Measurements from ENCODE around the gene ATAD2B.

ATAD2B gene

GRCh38 chr2:23947350-23947749 is 20.4 kb upstream of the ATAD2B start:
- Histone ChIP-seq H3K4me1 (ENCODE audit: low read depth, poor library complexity, severe bottlenecking) (no peaks in the 10 kb centered on the region), H3K4me3 (IDR thresholded peaks at IDR 0.05; ENCODE audit: insufficient read depth, low read depth, low read length) (no peak overlapping the region), H3K36me3 (ENCODE audit: insufficient read depth) (no peaks in the 10 kb centered on the region), H2AFZ (ENCODE audit: low read depth) (no peak overlapping the region), H3K79me2 (ENCODE audit: insufficient read depth, low read depth) (peaks cover 48% of the 10 kb centered on the region), H4K20me1 (ENCODE audit: insufficient read depth) (no peaks in the 10 kb centered on the region; the same call in 1 of the 2 replicates), H3K27me3 (ENCODE audit: insufficient read depth, low read depth) (no peaks in the 10 kb centered on the region), H3K4me2 (no peak overlapping the region), H3K9ac (no peak overlapping the region), H3K27ac (no peak overlapping the region)
- TF ChIP-seq CTCF (conservative IDR thresholded peaks at IDR 0.05; ENCODE audit: low read depth, low read length) = no peak

DNA sequence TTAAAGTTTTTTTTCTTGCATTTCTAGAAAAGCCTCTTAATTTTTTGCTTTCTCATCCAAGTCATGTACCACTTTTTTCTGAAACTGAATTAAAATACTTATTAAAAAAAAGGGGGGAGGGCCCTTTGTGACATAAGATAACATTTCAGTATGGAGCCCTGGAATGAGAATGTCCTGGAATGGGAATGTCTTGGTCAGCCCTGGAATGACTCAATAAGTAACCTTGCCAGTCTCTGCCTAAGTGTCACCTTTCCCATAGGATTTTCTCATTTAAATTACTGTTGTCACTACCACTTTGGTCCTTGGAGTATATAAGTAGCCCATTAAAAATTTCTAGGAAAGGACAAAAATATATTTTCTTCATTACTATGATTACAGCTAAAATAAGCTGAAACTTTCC is 18.1 kb upstream of the ATAD2B start:
- H2AFZ ChIP-seq (ENCODE audit: low read depth) = no peak overlapping the region
- no peaks in the 10 kb centered on the region for H3K27me3 ChIP-seq (ENCODE audit: insufficient read depth, low read depth)
- H3K4me3 ChIP-seq (IDR thresholded peaks at IDR 0.05; ENCODE audit: insufficient read depth, low read depth, low read length) = no peak overlapping the region
- H3K4me1 ChIP-seq (ENCODE audit: low read depth, poor library complexity, severe bottlenecking) = peaks cover 6% of the 10 kb centered on the region
- TF ChIP-seq CTCF (conservative IDR thresholded peaks at IDR 0.05; ENCODE audit: low read depth, low read length) = no peak
- no peaks in the 10 kb centered on the region for H3K36me3 ChIP-seq (ENCODE audit: insufficient read depth)
- no peak overlapping the region for H3K9ac ChIP-seq
- H4K20me1 ChIP-seq (ENCODE audit: insufficient read depth) = no peaks in the 10 kb centered on the region; the same call in 1 of the 2 replicates
- H3K27ac ChIP-seq = no peak overlapping the region
- H3K4me2 ChIP-seq = no peak overlapping the region
- peaks cover 60% of the 10 kb centered on the region for H3K79me2 ChIP-seq (ENCODE audit: insufficient read depth, low read depth)

DNA sequence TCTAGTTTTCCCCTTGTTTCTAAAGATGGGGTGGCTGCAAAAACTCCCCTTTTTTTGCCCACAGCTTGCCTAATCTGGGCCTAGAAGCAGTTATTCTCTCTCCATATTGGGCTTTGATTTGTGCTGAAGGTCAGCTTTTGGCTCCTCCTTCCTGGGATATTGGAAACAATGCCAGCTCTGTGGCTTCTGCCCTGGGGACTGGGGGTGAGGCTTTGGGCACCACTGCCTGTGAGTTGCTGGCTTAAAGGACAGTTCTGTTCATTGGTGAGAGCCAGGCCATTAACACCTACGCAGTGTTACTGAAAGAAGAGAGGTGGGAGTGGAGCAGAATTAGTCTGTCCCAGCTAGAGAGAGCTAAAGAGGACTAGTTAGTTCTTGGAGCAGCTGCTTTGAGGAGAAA is 17.6 kb upstream of the ATAD2B start:
- Histone ChIP-seq H4K20me1 (ENCODE audit: insufficient read depth) (no peaks in the 10 kb centered on the region; the same call in 1 of the 2 replicates), H3K27ac (no peak overlapping the region), H3K79me2 (ENCODE audit: insufficient read depth, low read depth) (peaks cover 60% of the 10 kb centered on the region), H3K4me3 (IDR thresholded peaks at IDR 0.05; ENCODE audit: insufficient read depth, low read depth, low read length) (no peak overlapping the region), H3K27me3 (ENCODE audit: insufficient read depth, low read depth) (no peaks in the 10 kb centered on the region), H2AFZ (ENCODE audit: low read depth) (no peak overlapping the region), H3K36me3 (ENCODE audit: insufficient read depth) (no peaks in the 10 kb centered on the region), H3K4me2 (no peak overlapping the region), H3K4me1 (ENCODE audit: low read depth, poor library complexity, severe bottlenecking) (peaks cover 11% of the 10 kb centered on the region), H3K9ac (no peak overlapping the region)
- TF ChIP-seq CTCF (conservative IDR thresholded peaks at IDR 0.05; ENCODE audit: low read depth, low read length) = no peak

DNA sequence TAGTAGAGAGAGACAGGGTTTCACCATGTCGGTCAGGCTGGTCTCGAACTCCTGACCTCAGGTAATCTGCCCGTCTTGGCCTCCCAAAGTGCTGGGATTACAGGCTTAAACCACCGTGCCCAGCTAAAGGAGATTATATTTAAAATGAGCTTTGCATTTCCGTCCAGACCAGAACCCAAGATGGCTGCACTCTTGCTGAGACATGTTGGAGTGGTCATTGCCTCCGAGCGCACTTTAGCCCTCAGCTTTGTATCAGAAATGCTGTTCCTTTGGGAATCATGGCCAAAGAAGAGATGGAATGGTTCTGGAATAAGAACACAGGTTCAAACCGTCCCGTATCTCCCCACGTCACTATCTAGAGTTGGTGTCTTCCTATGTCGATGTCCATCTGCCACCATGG is 16.7 kb upstream of the ATAD2B start:
- Histone ChIP-seq H3K4me2 (no peak overlapping the region), H3K4me3 (IDR thresholded peaks at IDR 0.05; ENCODE audit: insufficient read depth, low read depth, low read length) (no peak overlapping the region), H3K36me3 (ENCODE audit: insufficient read depth) (no peaks in the 10 kb centered on the region), H3K27me3 (ENCODE audit: insufficient read depth, low read depth) (no peaks in the 10 kb centered on the region), H3K27ac (no peak overlapping the region), H4K20me1 (ENCODE audit: insufficient read depth) (no peaks in the 10 kb centered on the region; the same call in 1 of the 2 replicates), H2AFZ (ENCODE audit: low read depth) (no peak overlapping the region), H3K9ac (no peak overlapping the region), H3K4me1 (ENCODE audit: low read depth, poor library complexity, severe bottlenecking) (peaks cover 13% of the 10 kb centered on the region), H3K79me2 (ENCODE audit: insufficient read depth, low read depth) (peaks cover 56% of the 10 kb centered on the region)
- no peak for TF ChIP-seq CTCF (conservative IDR thresholded peaks at IDR 0.05; ENCODE audit: low read depth, low read length)
